Subcutaneous abdominal adipose tissue (tissue), 5 donors: ENCODE measurements around the gene DDX24.

Source experiments
- H3K27ac ChIP-seq: one replicate; pipeline ENCODE4 v1.7.0; 2013; ENCODE audit warnings: low read depth, mild to moderate bottlenecking, inconsistent platforms, low read length, moderate library complexity
- H3K27me3 ChIP-seq, 5 donors: one replicate each; pipeline ENCODE4 v1.7.0; 2013; ENCODE audit warnings: low read length in 5 of 5, inconsistent platforms in 1 of 5; ENCODE audit not compliant: control insufficient read depth in 5 of 5, insufficient read depth in 4 of 5
- H3K36me3 ChIP-seq, 5 donors: one replicate each; pipeline ENCODE4 v1.7.0; 2013; ENCODE audit warnings: low read length in 5 of 5; ENCODE audit not compliant: control insufficient read depth in 5 of 5, insufficient read depth in 5 of 5
- H3K4me1 ChIP-seq, 5 donors: one replicate each; pipeline ENCODE4 v1.7.0; 2013; ENCODE audit warnings: low read length in 5 of 5, mild to moderate bottlenecking in 3 of 5, moderate library complexity in 1 of 5; ENCODE audit not compliant: control insufficient read depth in 5 of 5, insufficient read depth in 5 of 5
- H3K4me3 ChIP-seq, 5 donors: one replicate each; pipeline ENCODE4 v1.7.0; 2013; ENCODE audit warnings: low read length in 5 of 5, low read depth in 1 of 5
- H3K9ac ChIP-seq, 5 donors: one replicate each; pipeline ENCODE4 v1.7.0; 2013; ENCODE audit warnings: low read length in 5 of 5, mild to moderate bottlenecking in 4 of 5, moderate library complexity in 3 of 5
- H3K9me3 ChIP-seq, 5 donors: one replicate each; pipeline ENCODE4 v1.7.0; 2013; ENCODE audit warnings: low read length in 5 of 5; ENCODE audit not compliant: control insufficient read depth in 5 of 5
- donor health status: healthy.
- donor health status: healthy.
- donor health status: healthy.
- donor health status: healthy.
- donor health status: healthy.

DDX24 gene

GRCh38 chr14:94104731-94105130 lies 23.7 kb upstream of the DDX24 start:
- no peaks in the 10 kb centered on the region for H3K27me3 ChIP-seq
- H3K27ac ChIP-seq, result no peak overlapping the region
- H3K4me1 ChIP-seq, result peaks cover 2 to 13% (median 12%) of the 10 kb centered on the region in 5 donors
- no peak overlapping the region for H3K4me3 ChIP-seq
- peaks cover 0 to 2% (median 0%) of the 10 kb centered on the region in 5 donors for H3K36me3 ChIP-seq
- H3K9me3 ChIP-seq, result no peaks in the 10 kb centered on the region
- H3K9ac ChIP-seq, result no peak overlapping the region

GRCh38 chr14:94103554-94104150 lies 22.6 kb upstream of the DDX24 start:
- Histone ChIP-seq H3K27me3 (no peaks in the 10 kb centered on the region), H3K9ac (no peak overlapping the region), H3K4me3 (no peak overlapping the region)

GRCh38 chr14:94102768-94103482 lies 21.9 kb upstream of the DDX24 start:
- H3K27ac ChIP-seq, result no peak overlapping the region
- H3K9me3 ChIP-seq, result no peaks in the 10 kb centered on the region
- no peaks in the 10 kb centered on the region for H3K27me3 ChIP-seq
- H3K4me3 ChIP-seq, result no peak overlapping the region
- H3K36me3 ChIP-seq, result peaks cover 0 to 8% (median 1%) of the 10 kb centered on the region in 5 donors
- no peak overlapping the region for H3K9ac ChIP-seq
- peaks cover 0 to 8% (median 5%) of the 10 kb centered on the region in 5 donors for H3K4me1 ChIP-seq

More at GRCh38 chr14:94103554-94104150, 22.6 kb upstream of the DDX24 start:
- Histone ChIP-seq H3K4me1 (peaks cover 0 to 8% (median 6%) of the 10 kb centered on the region in 5 donors), H3K9me3 (no peaks in the 10 kb centered on the region), H3K36me3 (peaks cover 0 to 6% (median 0%) of the 10 kb centered on the region in 5 donors), H3K27ac (no peak overlapping the region)

- H3K4me3 ChIP-seq, result no peak overlapping the region
- no peaks in the 10 kb centered on the region for H3K27me3 ChIP-seq
- H3K9me3 ChIP-seq, result no peaks in the 10 kb centered on the region
- no peak overlapping the region for H3K9ac ChIP-seq
- H3K27ac ChIP-seq, result peak overlapping the region; percentile 37
- H3K36me3 ChIP-seq, result peaks cover 0 to 12% (median 6%) of the 10 kb centered on the region in 5 donors
- peaks cover 0 to 8% (median 5%) of the 10 kb centered on the region in 5 donors for H3K4me1 ChIP-seq
Observed at GRCh38 chr14:94101748-94102147, 20.7 kb upstream of the DDX24 start.

- Histone ChIP-seq H3K4me1 (peaks cover 0 to 8% (median 5%) of the 10 kb centered on the region in 5 donors), H3K27ac (peak overlapping the region; percentile 37), H3K4me3 (no peak overlapping the region), H3K36me3 (peaks cover 0 to 12% (median 7%) of the 10 kb centered on the region in 5 donors), H3K9ac (no peak overlapping the region), H3K9me3 (no peaks in the 10 kb centered on the region), H3K27me3 (no peaks in the 10 kb centered on the region)
Observed at GRCh38 chr14:94100847-94101246, 19.8 kb upstream of the DDX24 start.

GRCh38 chr14:94099006-94099405 lies 18.0 kb upstream of the DDX24 start:
- Histone ChIP-seq H3K9ac (no peak overlapping the region), H3K27me3 (no peaks in the 10 kb centered on the region)

GRCh38 chr14:94098326-94098992 lies 17.5 kb upstream of the DDX24 start:
- H3K27ac ChIP-seq, result no peak overlapping the region
- peaks cover 0 to 12% (median 4%) of the 10 kb centered on the region in 5 donors for H3K36me3 ChIP-seq
- no peaks in the 10 kb centered on the region for H3K9me3 ChIP-seq
- no peaks in the 10 kb centered on the region for H3K27me3 ChIP-seq
- H3K4me3 ChIP-seq, result no peak overlapping the region
- H3K4me1 ChIP-seq, result peaks cover 0 to 8% (median 5%) of the 10 kb centered on the region in 5 donors
- H3K9ac ChIP-seq, result no peak overlapping the region

More at GRCh38 chr14:94099006-94099405, 18.0 kb upstream of the DDX24 start:
- H3K4me1 ChIP-seq, result peaks cover 0 to 8% (median 5%) of the 10 kb centered on the region in 5 donors
- no peak overlapping the region for H3K27ac ChIP-seq
- no peaks in the 10 kb centered on the region for H3K9me3 ChIP-seq
- H3K36me3 ChIP-seq, result peaks cover 0 to 12% (median 7%) of the 10 kb centered on the region in 5 donors
- no peak overlapping the region for H3K4me3 ChIP-seq

- Histone ChIP-seq H3K27ac (no peak overlapping the region), H3K9ac (no peak overlapping the region), H3K9me3 (no peaks in the 10 kb centered on the region), H3K4me3 (no peak overlapping the region), H3K36me3 (peaks cover 0 to 12% (median 4%) of the 10 kb centered on the region in 5 donors), H3K4me1 (peaks cover 0 to 8% (median 5%) of the 10 kb centered on the region in 5 donors), H3K27me3 (no peaks in the 10 kb centered on the region)
Observed at GRCh38 chr14:94097091-94097490, 16.1 kb upstream of the DDX24 start.

- Histone ChIP-seq H3K27me3 (no peaks in the 10 kb centered on the region), H3K36me3 (peaks cover 0 to 7% (median 4%) of the 10 kb centered on the region in 5 donors), H3K27ac (no peak overlapping the region), H3K4me3 (no peak overlapping the region), H3K9ac (no peak overlapping the region), H3K9me3 (no peaks in the 10 kb centered on the region), H3K4me1 (no peaks in the 10 kb centered on the region)
Observed at GRCh38 chr14:94093418-94093817, 12.4 kb upstream of the DDX24 start.

- no peaks in the 10 kb centered on the region for H3K9me3 ChIP-seq
- no peak overlapping the region for H3K27ac ChIP-seq
- H3K9ac ChIP-seq, result no peak overlapping the region
- H3K4me1 ChIP-seq, result no peaks in the 10 kb centered on the region
- no peaks in the 10 kb centered on the region for H3K27me3 ChIP-seq
- no peak overlapping the region for H3K4me3 ChIP-seq
- H3K36me3 ChIP-seq, result no peaks in the 10 kb centered on the region
Observed at GRCh38 chr14:94089479-94089878, 8.5 kb upstream of the DDX24 start.
